PC-9 (cell line): ENCODE data around the gene VWA5B2.

Experiments
- EZH2 ChIP-seq: fragments of 200-600 bp; sonication (generic); IDR thresholded peaks from 2 replicates; pipeline ENCODE4 v1.8.0; 2017; ENCODE audit warnings: antibody characterized with exemption, low read depth
- TF ChIP-seq, protein P1 (sequence below): fragments of 200-600 bp; sonication (generic); conservative IDR thresholded peaks from 2 replicates; pipeline ENCODE4 v1.6.1; 2017; ENCODE audit warnings: mixed run types, antibody characterized with exemption, mild to moderate bottlenecking, moderate library complexity

DNA sequence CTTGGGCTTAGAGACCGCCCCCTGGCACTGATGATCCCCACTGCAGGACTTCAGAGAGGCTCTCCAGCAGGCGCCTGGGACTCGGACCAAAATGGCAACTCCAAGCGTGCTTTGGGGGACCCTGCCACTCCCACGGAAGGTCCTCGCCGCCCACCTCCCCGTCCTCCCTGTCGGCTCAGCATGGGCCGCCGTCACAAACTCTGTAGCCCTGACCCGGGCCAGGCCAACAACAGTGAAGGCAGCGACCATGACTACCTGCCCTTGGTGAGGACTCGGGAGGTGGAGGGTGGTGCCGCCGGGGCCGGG is 11.7 kb downstream of the VWA5B2 start:
- TF ChIP-seq, protein P1, sequence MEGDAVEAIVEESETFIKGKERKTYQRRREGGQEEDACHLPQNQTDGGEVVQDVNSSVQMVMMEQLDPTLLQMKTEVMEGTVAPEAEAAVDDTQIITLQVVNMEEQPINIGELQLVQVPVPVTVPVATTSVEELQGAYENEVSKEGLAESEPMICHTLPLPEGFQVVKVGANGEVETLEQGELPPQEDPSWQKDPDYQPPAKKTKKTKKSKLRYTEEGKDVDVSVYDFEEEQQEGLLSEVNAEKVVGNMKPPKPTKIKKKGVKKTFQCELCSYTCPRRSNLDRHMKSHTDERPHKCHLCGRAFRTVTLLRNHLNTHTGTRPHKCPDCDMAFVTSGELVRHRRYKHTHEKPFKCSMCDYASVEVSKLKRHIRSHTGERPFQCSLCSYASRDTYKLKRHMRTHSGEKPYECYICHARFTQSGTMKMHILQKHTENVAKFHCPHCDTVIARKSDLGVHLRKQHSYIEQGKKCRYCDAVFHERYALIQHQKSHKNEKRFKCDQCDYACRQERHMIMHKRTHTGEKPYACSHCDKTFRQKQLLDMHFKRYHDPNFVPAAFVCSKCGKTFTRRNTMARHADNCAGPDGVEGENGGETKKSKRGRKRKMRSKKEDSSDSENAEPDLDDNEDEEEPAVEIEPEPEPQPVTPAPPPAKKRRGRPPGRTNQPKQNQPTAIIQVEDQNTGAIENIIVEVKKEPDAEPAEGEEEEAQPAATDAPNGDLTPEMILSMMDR, result no peak
- no peak for TF ChIP-seq EZH2
